ENCODE results near the gene SFTA2.

SFTA2 gene

DNA sequence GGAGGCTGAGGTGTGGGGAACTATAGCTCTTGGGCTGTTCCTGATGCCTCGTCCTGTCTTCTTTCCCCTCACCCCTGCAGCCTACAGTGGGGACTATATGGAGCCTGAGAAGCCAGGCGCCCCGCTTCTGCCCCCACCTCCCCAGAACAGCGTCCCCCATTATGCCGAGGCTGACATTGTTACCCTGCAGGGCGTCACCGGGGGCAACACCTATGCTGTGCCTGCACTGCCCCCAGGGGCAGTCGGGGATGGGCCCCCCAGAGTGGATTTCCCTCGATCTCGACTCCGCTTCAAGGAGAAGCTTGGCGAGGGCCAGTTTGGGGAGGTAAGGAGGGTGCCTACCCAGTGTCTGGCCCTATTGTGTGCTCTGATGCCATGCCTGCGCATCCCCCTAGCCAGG, 35.4 kb downstream of the SFTA2 start:
- TF ChIP-seq CTCF (IDR thresholded peaks at IDR 0.05; ENCODE audit: insufficient read depth, low read depth, low read length, missing control alignments) = no peak
- DNase-seq (ENCODE audit: low read depth) = no peak
- H3K4me3 ChIP-seq (ENCODE audit: low read depth, low read length) = no peak overlapping the region

DNA sequence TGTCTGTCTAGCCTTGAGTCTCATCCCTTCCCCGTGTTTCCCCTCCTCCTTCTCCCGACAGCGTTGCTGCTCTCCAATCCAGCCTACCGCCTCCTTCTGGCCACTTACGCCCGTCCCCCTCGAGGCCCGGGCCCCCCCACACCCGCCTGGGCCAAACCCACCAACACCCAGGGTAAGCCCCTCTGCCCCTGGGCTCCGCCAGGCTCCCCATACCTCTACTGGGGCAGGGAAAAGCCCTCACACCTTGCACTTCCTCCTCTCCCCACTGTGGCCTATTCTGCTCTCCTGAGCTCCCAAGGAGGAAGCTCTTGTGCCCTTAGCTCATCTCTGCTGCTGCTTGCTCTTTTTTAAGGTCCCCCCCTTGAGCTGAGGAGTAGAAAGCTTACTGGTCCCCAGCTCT, 36.6 kb downstream of the SFTA2 start:
- no peak overlapping the region for H3K4me3 ChIP-seq (ENCODE audit: low read depth, low read length)
- DNase-seq (ENCODE audit: low read depth) = no peak
- TF ChIP-seq CTCF (IDR thresholded peaks at IDR 0.05; ENCODE audit: insufficient read depth, low read depth, low read length, missing control alignments) = no peak

GRCh38 chr6:30894935-30895334, 37.0 kb downstream of the SFTA2 start:
- H3K4me3 ChIP-seq (ENCODE audit: low read depth, low read length) = no peak overlapping the region
- no peak for DNase-seq (ENCODE audit: low read depth)
- TF ChIP-seq CTCF (IDR thresholded peaks at IDR 0.05; ENCODE audit: insufficient read depth, low read depth, low read length, missing control alignments) = no peak

DNA sequence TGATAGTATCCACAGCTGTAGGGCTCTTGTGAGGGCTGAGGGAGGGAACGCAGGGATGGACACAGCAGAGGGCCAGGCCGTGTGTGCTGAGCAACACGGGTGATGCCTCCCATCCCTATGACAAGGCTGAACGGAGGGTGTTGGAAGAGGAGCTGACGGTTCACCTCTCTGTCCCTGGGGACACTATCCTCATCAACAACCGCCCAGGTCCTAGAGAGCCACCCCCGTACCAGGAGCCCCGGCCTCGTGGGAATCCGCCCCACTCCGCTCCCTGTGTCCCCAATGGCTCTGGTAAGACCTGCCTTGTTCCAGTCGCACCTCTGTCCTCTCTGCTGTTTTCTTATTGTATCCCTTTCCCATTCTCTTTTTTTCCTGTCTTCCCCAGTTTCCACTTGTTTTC, 37.6 kb downstream of the SFTA2 start:
- no peak for TF ChIP-seq CTCF (IDR thresholded peaks at IDR 0.05; ENCODE audit: insufficient read depth, low read depth, low read length, missing control alignments)
- no peak overlapping the region for H3K4me3 ChIP-seq (ENCODE audit: low read depth, low read length)
- no peak for DNase-seq (ENCODE audit: low read depth)

- no peak for DNase-seq (ENCODE audit: low read depth)
- TF ChIP-seq CTCF (IDR thresholded peaks at IDR 0.05; ENCODE audit: insufficient read depth, low read depth, low read length, missing control alignments) = no peak
- no peak overlapping the region for H3K4me3 ChIP-seq (ENCODE audit: low read depth, low read length)
These were observed 38.3 kb downstream of the SFTA2 start for GRCh38 chr6:30893666-30894065.

GRCh38 chr6:30893001-30893591, 38.9 kb downstream of the SFTA2 start:
- no peak for TF ChIP-seq CTCF (IDR thresholded peaks at IDR 0.05; ENCODE audit: insufficient read depth, low read depth, low read length, missing control alignments)
- H3K4me3 ChIP-seq (ENCODE audit: low read depth, low read length) = no peak overlapping the region
- DNase-seq (ENCODE audit: low read depth) = no peak

DNA sequence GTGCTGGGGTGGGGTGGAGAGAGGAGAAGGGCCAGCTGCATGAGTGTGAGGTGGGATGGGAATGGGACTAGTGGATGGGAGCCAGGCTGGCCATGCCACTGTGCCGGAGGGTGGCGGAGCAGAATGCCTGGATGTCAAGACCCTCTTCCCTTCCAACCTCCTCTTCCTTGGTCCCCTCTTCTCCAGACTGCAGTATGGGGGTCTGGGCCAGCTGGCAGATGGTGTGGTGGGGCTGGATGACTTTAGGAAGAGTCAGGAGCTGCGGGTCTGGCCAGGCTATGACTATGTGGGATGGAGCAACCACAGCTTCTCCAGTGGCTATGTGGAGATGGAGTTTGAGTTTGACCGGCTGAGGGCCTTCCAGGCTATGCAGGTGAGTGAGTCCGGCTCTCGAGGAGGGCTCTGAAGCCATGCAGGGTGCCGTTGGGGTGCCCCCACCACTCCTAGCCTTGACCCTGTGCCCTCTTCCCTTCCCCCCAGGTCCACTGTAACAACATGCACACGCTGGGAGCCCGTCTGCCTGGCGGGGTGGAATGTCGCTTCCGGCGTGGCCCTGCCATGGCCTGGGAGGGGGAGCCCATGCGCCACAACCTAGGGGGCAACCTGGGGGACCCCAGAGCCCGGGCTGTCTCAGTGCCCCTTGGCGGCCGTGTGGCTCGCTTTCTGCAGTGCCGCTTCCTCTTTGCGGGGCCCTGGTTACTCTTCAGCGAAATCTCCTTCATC, 40.0 kb downstream of the SFTA2 start:
- no peak overlapping the region for H3K4me3 ChIP-seq (ENCODE audit: low read depth, low read length)
- no peak for TF ChIP-seq CTCF (IDR thresholded peaks at IDR 0.05; ENCODE audit: insufficient read depth, low read depth, low read length, missing control alignments)
- no peak for DNase-seq (ENCODE audit: low read depth)
